IPS-18c (cell line): ENCODE results near the gene MMP10.

ENCODE experiments used
- H3K4me3 ChIP-seq: 2 replicates; pipeline ENCODE4 v1.7.0; 2013; ENCODE audit warnings: low read depth, mild to moderate bottlenecking, low read length, moderate library complexity; ENCODE audit not compliant: insufficient read depth
- H3K9me3 ChIP-seq: one replicate; pipeline ENCODE4 v1.6.1; 2013; ENCODE audit warnings: mild to moderate bottlenecking, low read length, moderate library complexity; ENCODE audit not compliant: control insufficient read depth, insufficient read depth

MMP10 gene

DNA sequence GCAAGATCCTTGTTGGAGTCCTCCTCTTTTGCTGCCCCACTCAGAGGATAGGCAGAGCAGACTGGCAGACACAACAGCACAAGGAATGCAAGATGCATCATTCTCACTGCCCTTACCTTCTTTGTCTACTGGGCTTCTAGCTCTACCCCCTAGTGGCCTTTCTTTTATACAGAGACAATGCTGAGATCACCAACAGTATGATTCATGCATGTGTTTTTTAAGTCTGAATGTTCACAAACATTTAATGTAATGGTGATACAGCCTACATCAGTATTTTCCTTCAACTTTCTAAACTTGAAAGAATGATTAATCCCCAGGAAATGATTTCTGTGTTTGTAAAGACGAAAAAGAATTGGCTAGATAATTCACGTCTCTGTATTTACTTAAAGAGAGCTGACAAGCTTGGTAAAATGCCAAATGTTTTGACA lies at the start of gene MMP10:
Gene MMP10, minus strand, starts transcription at position 138 of the 428 bp plus-strand sequence. Its CDS starts 37 bp downstream, at position 101.
- H3K9me3 ChIP-seq, result no peaks in the 10 kb centered on the region
- H3K4me3 ChIP-seq, result no peak within 1 kb of the TSS

DNA sequence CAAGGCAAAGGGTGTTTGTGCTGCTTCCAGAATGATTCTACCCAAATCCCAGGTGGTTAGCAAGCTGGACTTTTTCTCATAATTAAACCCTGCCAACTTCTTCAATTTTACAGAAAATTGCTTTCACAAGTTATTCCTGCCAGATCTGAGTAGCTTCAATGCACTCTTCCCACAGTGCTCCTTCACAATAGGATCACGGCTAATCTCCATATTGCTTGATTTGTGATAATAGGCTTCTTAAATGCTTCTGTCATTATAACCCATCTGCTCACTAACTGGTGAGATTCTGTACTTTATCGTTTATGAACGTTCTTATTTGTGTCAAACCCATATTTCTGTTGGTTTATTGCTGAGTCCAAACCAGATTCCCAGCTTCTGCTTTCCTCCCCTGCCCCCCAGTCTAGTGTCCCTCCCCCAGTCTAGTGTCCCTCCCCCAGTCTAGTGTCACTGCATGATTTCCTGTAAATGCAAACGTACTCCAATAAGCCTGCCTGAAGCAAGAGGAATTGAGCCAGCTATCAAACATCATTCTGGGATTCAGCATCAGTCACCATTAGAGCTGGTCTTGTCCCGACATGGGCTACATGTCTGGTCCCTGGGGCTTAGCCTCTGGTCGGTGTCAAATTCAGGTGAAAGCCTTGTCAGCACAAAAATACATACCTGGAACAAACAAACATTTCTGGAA lies 49.0 kb upstream of the MMP10 start:
- H3K9me3 ChIP-seq, result no peaks in the 10 kb centered on the region
- H3K4me3 ChIP-seq, result no peak overlapping the region

DNA sequence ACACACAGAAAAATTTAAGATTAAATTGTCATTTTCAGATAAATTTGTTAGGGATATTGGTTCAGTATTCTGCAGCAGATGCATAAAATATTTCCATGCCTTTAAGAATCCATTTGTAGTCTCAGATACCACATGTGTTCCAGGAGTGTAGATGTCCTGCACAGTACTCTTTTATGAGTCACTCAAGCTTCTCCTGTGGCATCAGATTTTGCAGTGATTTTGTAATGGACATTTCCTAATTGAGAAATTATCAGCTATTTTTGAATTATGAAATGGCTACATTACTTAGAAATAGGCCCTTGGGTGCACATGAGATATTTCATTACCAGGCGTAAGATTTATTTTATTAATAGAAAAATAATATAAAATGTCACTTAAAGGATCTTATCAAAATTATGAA lies 44.1 kb upstream of the MMP10 start:
- peaks cover 3% of the 10 kb centered on the region for H3K9me3 ChIP-seq
- H3K4me3 ChIP-seq, result no peak overlapping the region

DNA sequence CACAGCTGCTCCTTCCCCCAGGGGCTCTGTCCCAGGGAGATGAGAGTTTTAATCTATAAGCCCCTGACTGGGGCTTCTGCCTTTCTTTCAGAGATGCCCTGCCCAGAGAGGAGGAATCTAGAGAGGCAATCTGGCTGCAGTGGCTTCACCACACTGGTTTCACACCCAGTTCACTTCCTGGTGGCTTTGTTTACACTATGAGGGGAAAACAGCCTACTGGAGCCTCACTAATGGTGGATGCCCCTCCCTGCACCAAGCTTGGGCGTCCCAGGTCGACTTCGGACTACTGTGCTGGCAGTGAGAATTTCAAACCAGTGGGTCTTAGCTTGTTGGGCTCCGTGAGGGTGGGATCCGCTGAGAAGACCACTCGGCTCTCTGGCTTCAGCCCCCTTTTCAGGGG lies 39.1 kb upstream of the MMP10 start:
- Histone ChIP-seq H3K4me3 (no peak overlapping the region), H3K9me3 (peaks cover 3% of the 10 kb centered on the region)

DNA sequence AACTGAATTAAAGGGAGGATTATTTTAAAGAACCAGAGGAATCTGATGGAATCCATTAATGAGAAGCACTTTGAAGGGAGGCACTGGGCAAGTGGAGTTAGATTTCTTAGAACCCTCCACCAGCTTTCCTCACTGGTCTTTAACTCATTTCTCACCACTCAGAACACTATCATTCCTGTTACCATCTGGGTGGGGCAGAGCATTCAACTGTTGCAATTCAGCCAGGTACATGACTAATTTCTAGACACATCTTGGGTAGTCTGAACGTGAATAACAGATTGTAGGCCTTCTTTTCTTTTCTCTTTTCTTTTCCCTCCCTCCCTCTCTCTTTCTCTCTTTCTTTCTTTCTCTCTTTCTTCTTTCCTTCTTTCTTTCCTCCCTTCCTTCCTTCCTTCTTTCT lies 33.1 kb upstream of the MMP10 start:
- H3K9me3 ChIP-seq, result no peaks in the 10 kb centered on the region
- H3K4me3 ChIP-seq, result no peak overlapping the region

DNA sequence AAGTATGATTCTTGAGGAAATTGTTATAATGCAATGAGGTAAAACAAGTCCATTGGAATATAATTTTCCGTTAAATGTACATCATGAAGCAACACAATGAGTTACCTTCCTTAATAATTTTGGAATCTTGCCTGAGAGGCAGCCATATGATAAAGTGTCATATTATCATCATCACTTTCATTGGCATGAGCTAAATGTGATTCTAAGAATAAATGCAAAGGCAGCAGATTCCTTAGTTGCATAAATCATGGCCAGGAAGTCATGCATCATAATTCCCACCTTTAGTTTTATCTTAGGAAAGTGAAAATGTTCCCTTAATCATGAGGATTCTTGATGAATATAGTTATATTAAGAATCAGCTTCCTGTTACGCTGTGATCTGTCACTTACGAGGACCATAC lies 31.8 kb upstream of the MMP10 start:
- no peak overlapping the region for H3K4me3 ChIP-seq
- no peaks in the 10 kb centered on the region for H3K9me3 ChIP-seq

DNA sequence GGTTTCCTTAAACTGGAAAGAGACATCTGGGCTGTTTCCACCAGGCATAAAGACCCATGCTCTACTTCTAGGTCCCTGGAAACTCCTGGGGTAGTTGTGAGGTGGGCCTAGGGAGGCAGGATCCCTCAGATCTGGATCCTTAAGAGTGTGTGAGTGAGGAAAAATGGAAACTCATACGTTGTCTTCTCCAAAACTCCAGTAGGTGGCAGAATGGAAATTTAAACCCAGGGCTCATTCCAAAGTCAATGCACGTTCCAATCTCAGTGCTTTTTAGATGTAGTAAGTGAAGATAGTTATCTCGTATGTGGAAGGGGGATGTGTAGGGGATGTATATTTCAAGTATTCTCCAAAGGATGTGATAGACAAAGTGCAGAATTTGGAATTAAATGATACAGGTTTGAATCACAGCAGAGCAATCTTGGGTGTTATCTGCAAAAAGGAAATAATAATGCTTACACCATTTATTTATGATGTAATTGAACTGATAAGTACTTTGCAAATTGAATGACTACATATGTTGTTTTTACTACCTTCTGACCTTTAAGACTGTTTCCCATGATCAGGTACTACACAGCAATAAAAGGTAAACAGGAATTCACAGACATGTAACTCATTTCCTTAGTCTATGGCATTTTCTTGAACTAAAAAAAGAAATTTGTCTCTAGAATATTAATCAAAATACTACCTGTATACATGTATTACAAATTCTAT lies 30.7 kb upstream of the MMP10 start:
- H3K9me3 ChIP-seq, result no peaks in the 10 kb centered on the region
- H3K4me3 ChIP-seq, result no peak overlapping the region

DNA sequence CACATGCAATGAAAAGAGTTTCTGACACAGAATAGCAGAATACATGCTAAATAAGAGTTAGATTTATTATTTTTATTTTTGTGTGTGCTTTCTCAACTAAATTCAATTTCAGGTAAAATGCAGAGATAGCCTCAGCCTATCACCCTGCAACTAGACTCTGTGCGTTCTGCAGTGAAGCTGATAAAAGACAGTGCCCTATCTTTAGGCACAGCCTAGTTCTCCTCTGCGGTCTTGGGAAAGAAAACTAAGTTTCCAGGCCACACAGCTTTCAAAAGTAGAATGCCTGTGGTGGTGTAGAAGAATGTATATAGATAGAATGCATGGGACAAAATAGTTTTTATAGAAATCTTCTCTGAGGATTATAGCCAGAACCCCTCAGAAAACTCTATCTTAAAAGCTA lies 29.5 kb upstream of the MMP10 start:
- no peaks in the 10 kb centered on the region for H3K9me3 ChIP-seq
- H3K4me3 ChIP-seq, result no peak overlapping the region

DNA sequence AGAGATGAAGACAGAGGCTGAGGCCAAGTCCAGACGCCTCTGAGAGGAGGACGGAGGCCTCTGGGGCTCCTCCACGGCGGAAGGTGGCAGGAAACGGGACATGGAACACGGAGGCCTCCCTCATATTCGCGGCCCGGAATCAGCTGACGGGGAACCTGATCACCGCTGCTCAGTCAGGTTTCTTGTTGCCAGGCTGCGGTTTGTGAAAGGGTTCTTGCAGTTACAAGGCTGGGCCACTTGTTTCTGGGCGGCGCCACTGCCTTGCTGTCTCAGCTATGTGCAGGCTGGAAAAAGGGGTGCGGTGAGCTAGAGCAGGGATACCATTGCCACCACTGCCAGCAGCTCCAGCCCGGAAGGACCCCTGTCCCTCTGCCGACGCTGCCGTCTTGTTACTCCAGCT lies 27.5 kb upstream of the MMP10 start:
- no peak overlapping the region; the same call in 1 of the 2 replicates for H3K4me3 ChIP-seq

DNA sequence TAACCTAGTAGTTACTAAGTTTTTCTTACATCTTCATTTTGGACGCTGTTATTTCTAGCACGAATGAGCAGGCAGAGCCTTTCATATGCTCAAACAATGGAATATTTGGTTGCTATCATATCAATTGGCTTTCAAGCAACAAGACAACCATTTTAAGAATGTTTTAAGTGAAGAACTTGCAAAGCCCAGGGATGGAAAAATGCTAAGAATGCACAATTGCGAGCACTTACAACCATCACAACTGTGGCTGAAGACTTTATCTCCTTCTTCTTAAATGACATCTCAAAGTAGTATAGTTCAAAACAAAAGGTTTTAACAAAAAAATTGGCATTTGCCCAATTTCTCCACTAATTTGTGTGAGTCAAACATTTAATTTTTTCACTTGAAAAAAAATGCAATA lies 25.9 kb upstream of the MMP10 start:
- H3K9me3 ChIP-seq, result no peaks in the 10 kb centered on the region
- H3K4me3 ChIP-seq, result no peak overlapping the region

More for the DNA sequence above, 27.5 kb upstream of the MMP10 start:
- H3K9me3 ChIP-seq, result no peaks in the 10 kb centered on the region

DNA sequence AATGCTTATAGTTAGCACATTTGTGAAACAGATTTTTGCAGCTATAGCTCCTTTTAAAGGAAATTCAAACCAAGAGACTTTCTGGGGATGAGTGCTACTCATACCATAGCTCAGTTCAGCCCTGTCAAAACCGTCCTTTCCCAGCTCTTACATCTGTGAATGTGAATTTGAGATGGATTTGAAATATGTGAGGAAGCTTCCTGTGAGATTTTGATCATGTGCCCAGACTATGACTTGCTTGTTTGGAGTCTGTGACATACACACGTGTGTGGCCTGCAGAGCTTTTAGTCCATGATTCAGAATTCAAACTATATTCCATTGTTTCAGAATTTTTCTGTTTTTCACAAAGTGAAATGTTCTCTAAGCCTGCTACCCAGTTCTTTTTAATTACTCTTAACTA lies 21.9 kb upstream of the MMP10 start:
- H3K9me3 ChIP-seq, result no peaks in the 10 kb centered on the region
- no peak overlapping the region for H3K4me3 ChIP-seq

DNA sequence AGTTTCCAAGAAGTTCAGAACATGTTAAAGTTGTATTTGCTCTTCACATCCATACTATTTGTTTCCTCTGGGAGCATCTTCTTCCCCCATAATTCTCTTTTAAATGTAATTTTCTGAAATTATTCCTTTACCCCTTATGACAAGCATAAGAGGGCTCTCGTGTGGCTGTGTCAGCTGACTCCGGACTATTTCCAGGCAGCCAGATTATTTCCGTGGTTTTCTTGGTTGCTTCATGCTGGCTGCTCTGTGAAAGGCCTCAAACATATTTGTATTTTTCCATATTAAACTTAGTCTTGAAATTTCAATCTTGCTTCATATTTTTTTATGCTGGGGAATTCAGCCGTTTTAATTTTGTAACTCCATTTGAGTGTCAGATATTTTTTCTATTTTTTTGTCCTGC lies 20.3 kb upstream of the MMP10 start:
- Histone ChIP-seq H3K9me3 (no peaks in the 10 kb centered on the region), H3K4me3 (no peak overlapping the region)

DNA sequence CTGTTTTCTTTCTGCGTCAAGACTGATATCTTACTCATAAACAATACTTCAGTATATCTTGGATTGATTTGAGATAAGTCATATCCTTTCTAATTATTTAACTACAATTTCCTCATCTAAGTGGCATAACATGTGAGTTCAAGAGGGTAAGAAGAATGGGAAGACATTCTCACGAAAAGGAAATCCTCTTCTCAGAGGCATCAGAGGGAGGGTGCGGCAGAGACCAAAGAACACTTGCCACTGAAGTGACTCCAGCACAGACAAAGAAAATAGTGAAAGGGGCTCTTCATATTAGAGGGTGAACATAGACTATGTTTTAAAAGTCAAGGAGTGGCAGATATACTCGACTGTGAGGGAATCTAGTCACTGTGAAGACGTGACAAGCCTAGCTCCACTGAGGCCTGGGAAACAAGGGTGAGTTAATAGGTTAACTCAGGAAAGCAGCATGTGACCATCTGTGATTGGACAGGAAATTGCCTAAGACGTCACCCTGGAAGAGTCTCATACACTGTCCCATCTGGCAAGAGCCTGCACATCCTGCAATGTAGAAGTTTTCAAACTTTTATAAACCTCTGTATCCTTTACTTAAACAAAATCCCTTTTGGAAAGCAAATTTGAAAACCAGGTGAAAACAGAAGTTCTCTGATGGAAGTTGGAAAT lies 19.4 kb upstream of the MMP10 start:
- Histone ChIP-seq H3K9me3 (no peaks in the 10 kb centered on the region), H3K4me3 (no peak overlapping the region)

DNA sequence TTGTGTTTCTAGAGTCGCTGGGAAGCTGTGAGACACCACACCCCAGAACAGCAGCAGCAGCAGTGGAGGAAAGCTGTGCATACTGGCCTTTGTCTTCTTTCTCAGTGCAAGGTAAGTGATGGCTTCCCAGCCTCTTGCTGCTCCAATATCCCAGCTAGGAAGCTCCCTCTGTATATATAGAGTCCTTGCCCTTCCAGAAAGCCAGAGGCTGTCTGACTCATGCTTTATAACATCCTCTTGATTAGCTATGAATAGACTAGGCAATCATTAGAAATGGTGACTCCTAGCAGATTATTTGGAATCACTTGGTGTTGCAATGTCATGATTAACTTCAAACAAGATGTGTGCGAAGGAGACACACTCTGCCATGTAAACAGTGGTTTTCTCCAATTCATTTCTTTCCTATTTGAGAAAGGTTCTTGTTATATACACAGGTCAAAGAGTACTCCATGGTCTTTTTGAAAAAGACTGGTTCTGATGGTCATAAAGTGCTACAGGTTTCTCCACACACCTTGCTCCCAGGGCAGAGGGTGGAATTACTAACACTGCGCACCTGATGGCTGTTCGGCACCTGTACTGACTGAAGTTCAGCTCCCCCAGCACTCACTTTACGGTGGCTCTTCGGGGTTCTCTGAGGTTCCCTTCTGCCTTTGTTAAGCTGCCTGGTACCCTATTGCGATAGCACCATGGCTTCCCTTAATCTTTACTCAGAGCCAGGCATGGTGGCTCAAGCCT lies 17.8 kb upstream of the MMP10 start, which contains the start of gene MMP1:
Gene MMP1, minus strand, starts transcription at position 149 of the 735 bp plus-strand sequence. Its CDS starts 68 bp downstream, at position 81.
- Histone ChIP-seq H3K9me3 (no peaks in the 10 kb centered on the region), H3K4me3 (no peak within 1 kb of the TSS)

DNA sequence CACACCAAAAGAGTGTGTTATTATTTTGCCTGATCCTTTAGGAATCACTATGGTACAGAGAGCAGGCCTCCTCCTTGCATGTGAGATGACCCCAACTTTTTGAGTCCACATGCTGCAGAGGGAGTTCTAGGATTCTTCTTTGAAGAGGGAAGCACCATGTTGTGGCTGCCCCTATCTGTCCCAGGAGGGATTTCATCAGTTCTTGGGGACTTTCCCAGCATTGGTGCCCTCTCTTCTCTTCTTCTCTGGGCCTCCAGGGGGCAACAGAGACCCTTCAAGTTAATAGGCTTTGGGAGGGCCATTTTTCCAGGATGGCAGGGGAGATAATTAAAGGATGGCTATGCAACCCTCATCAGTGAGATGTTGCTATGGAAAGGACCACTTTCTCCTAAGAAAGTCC lies 14.0 kb upstream of the MMP10 start:
- Histone ChIP-seq H3K4me3 (no peak overlapping the region), H3K9me3 (no peaks in the 10 kb centered on the region)

DNA sequence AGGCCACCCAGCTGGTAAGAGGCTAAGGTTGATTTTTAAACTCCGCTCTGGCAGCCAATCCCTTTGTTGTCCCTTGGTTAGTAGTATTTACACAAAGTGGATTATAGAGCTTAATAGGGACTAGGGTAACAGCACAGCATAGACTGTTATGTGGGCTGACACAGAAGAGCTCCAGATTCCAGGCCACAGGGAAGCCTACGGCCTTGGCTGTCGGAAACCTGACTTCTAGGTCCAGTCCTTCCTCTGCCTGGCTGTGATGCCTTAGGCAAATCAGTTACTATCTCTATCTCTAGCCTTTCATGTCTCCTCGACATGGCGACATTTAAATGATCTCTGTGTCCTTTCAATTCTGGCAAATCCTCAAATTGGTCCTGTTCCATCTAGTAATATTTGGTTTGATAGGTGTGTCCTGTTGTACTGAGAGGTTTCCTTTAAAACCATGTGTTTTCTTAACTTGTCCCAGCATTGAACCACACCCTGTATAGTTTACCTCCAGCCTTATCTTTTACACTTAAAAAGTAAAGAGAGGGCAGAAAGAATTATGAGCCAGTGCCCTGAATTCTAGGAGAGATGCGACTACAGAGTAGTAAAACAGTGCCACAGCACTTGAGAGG lies 13.4 kb upstream of the MMP10 start:
- Histone ChIP-seq H3K9me3 (no peaks in the 10 kb centered on the region), H3K4me3 (no peak overlapping the region)

DNA sequence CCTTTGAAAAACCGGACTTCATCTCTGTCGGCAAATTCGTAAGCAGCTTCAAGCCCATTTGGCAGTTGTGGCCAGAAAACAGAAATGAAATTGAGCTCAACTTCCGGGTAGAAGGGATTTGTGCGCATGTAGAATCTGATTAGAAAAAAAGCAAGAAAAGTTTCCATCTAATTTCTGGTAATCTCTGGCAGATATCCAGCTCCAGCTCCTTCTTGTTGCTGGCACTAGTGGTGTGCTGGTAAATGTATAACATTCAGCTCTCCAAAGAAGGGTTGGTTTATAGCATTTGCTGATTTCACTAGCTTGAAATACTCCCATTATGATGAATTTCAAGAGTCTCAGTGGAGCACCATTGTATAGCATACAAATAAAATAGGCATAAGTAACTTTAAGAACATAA lies 12.2 kb upstream of the MMP10 start:
- Histone ChIP-seq H3K4me3 (no peak overlapping the region), H3K9me3 (no peaks in the 10 kb centered on the region)
